Lung (tissue), 12 donors: Measurements from ENCODE around the gene MLKL. TPM values are rescaled to one million over a fixed set of nuclear protein-coding genes. Genes with fewer than 3 reads are reported as not detected.

Source experiments
- ATAC-seq: fragments of 200-7000 bp; cut with Tn5 transposase; one replicate; pipeline ENCODE4 v1.9.1; 2020; ENCODE audit warnings: moderate number of reproducible peaks; ENCODE audit not compliant: insufficient read depth, low FRiP score
- DNase-seq, 3 donors: peaks; one replicate each; pipeline ENCODE4 v3.0.0-alpha.2; 2013 to 2017
- H3K27ac ChIP-seq, 2 donors: one replicate each; pipeline ENCODE4 v1.5.1; 2013; ENCODE audit warnings: mild to moderate bottlenecking in 2 of 2, moderate library complexity in 2 of 2, control low read depth in 1 of 2, inconsistent platforms in 1 of 2, low read depth in 1 of 2, low read length in 1 of 2
- H3K27me3 ChIP-seq, 3 donors: one replicate each; pipeline ENCODE4 v1.5.1; 2013; ENCODE audit warnings: low read length in 2 of 3; ENCODE audit not compliant: control insufficient read depth in 3 of 3, insufficient read depth in 3 of 3
- H3K36me3 ChIP-seq, 4 donors: one replicate each; pipeline ENCODE4 v1.5.1; 2013; ENCODE audit warnings: low read length in 4 of 4, mild to moderate bottlenecking in 1 of 4, moderate library complexity in 1 of 4; ENCODE audit not compliant: control insufficient read depth in 4 of 4, insufficient read depth in 4 of 4
- H3K4me1 ChIP-seq, 5 donors: one replicate each; pipeline ENCODE4 v1.5.1; 2013; ENCODE audit warnings: low read length in 5 of 5, mild to moderate bottlenecking in 2 of 5, moderate library complexity in 1 of 5; ENCODE audit not compliant: control insufficient read depth in 5 of 5, insufficient read depth in 5 of 5
- H3K4me3 ChIP-seq: one replicate; pipeline ENCODE4 v1.5.1; 2013; ENCODE audit warnings: mild to moderate bottlenecking, control low read depth, moderate library complexity
- H3K9ac ChIP-seq, 2 donors: one replicate each; pipeline ENCODE4 v1.5.1; 2013; ENCODE audit warnings: low read length in 2 of 2, control low read depth in 1 of 2; ENCODE audit not compliant: insufficient read depth in 1 of 2
- H3K9me3 ChIP-seq, 4 donors: one replicate each; pipeline ENCODE4 v1.5.1; 2013; ENCODE audit warnings: low read length in 3 of 4, mild to moderate bottlenecking in 1 of 4, moderate library complexity in 1 of 4; ENCODE audit not compliant: control insufficient read depth in 4 of 4, insufficient read depth in 3 of 4
- WGBS, 2 donors: extraction: QIAGEN DNeasy Blood & Tissue Kit; methylation state at CpG; one replicate each; pipeline ENCODE4 v1.1.7; 2013; 5-methylcytosine and 5-hydroxymethylcytosine counted together
- polyA plus RNA-seq, 2 donors: library from polyadenylated mRNA; stranded (reverse); fragments of 200-250 nt; gene quantifications; one replicate each; pipeline ENCODE4 v1.2.1, GENCODE V29; 2013
- total RNA-seq, 2 donors: library from RNA; depleted of rRNA in 1 of 2; stranded (reverse); fragments of >200 nt in 1 of 2; gene quantifications; one replicate each; pipeline ENCODE4 v1.2.1, GENCODE V29; 2014 to 2021
- TF ChIP-seq, protein P1 (sequence below): IDR thresholded peaks from 2 replicates; pipeline ENCODE4 v1.5.1; 2012; ENCODE audit warnings: mild to moderate bottlenecking; ENCODE audit errors: control extremely low read depth, extremely low read depth
- donor health status: control.
- donor health status: control.
- donor health status: Bipolar disorder and iron deficiency.
- donor health status: healthy.
- donor health status: DM: yes; HTN: yes; CAD: no.

The MLKL gene
- total and polyA plus RNA-seq, 4 donors, result 13.1 to 32.1 (median 22.5) TPM

DNA sequence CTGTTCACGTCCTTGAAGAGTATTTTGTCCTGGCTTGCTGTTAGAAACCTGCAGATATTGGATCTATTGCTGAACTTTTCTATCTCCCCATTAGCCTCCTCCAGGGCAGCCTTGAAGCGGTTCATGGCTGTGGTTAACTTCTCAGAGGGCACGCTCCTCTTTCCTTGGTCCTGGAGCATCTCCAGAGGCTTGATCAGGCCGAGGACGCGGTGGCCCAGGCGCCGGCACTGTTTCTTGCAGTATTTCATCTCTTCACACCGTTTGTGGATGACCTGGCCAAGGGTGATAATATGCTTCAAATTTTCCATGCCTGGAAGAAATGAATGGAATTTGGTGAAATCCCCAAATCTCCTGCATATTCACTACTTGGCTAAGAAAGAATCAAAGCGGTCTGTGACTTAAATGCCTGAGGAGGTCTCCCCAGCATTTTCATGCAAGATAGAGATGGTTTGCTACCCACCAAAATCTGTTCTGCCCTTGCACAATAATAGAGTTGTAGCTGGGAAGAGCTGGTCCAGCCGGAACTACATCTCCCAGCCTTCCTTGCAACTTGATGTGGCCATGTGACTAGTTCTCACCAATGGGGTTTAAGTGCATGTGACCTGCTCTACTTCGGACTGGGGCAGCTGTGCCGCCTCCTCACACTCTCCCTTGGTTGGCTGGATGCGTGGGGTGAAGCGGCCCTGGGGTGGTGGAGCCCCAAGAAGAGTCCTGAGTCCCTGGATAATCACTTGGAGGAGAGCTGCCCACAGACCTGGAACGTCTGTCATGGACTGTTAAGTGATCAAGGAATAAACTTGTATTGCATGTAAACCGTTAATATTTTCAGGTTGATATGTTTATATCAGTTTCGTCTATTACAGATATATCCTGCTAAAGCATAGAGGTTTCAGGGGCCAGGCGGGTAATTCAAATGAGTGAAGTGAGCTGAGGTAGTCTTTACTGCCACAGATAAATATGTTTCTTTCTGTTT is 4.9 kb downstream of the MLKL start:
- TF ChIP-seq, protein P1, sequence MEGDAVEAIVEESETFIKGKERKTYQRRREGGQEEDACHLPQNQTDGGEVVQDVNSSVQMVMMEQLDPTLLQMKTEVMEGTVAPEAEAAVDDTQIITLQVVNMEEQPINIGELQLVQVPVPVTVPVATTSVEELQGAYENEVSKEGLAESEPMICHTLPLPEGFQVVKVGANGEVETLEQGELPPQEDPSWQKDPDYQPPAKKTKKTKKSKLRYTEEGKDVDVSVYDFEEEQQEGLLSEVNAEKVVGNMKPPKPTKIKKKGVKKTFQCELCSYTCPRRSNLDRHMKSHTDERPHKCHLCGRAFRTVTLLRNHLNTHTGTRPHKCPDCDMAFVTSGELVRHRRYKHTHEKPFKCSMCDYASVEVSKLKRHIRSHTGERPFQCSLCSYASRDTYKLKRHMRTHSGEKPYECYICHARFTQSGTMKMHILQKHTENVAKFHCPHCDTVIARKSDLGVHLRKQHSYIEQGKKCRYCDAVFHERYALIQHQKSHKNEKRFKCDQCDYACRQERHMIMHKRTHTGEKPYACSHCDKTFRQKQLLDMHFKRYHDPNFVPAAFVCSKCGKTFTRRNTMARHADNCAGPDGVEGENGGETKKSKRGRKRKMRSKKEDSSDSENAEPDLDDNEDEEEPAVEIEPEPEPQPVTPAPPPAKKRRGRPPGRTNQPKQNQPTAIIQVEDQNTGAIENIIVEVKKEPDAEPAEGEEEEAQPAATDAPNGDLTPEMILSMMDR, result no peak
- peaks cover 0 to 2% (median 0%) of the 10 kb centered on the region in 3 donors for H3K27me3 ChIP-seq
- H3K4me1 ChIP-seq, result peaks cover 0 to 11% (median 0%) of the 10 kb centered on the region in 5 donors
- H3K9ac ChIP-seq, result peak overlapping the region in 1 of 2 donors; percentile 54
- ATAC-seq (peak; percentile 71), DNase-seq (peak; percentile 77 to 91 (median 85))
- no peak overlapping the region for H3K4me3 ChIP-seq
- peaks cover 0 to 14% (median 6%) of the 10 kb centered on the region in 4 donors for H3K36me3 ChIP-seq
- 56 to 58% methylated on average over 19 of the region's 19 CpGs for WGBS, 2 donors
- no peaks in the 10 kb centered on the region for H3K9me3 ChIP-seq
- no peak overlapping the region for H3K27ac ChIP-seq

DNA sequence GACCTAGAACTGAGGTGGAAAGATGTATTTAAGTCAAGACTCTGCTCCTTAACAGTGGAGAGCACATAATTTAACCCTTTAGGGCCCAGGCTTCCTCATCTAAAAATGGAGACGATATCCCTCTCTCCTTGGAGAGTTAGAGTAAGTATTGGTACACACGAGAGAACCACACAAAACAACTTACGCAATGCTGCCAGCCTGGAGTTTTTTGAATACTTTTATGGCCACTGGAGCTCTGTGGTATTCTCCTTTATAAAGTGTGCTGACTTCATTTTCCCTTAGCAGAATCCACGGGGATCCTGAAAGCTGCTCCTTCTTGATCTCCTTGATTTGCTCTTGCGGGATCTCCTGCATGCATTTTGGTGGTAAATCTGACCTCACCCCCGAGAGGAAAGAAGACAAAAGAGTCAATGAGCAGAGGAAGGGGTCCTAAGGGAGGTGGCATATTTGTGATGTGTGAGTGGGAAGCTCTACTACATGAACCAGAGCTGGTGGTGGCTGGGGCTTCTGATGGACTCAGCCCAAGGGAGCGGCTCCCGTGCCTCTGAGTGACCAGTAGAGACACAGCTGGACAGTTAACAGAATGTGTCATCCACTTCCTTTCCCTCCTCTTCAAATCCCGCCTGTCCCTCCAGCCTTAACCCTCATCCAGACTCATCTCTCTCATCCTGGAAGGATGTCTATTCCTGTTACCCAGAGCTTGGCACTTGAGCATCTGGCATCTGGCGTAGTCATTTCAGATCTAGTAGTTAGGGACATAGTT is 9.4 kb downstream of the MLKL start:
- H3K9ac ChIP-seq, result no peak overlapping the region
- peaks cover 0 to 4% (median 0%) of the 10 kb centered on the region in 5 donors for H3K4me1 ChIP-seq
- no peak overlapping the region for H3K27ac ChIP-seq
- no peak for DNase-seq
- no peak for ATAC-seq
- no peaks in the 10 kb centered on the region for H3K27me3 ChIP-seq
- TF ChIP-seq, protein P1, result no peak
- H3K9me3 ChIP-seq, result no peaks in the 10 kb centered on the region
- peaks cover 0 to 21% (median 6%) of the 10 kb centered on the region in 4 donors for H3K36me3 ChIP-seq
- no peak overlapping the region for H3K4me3 ChIP-seq
- WGBS, 2 donors, result 80% methylated on average over 10 of the region's 10 CpGs

DNA sequence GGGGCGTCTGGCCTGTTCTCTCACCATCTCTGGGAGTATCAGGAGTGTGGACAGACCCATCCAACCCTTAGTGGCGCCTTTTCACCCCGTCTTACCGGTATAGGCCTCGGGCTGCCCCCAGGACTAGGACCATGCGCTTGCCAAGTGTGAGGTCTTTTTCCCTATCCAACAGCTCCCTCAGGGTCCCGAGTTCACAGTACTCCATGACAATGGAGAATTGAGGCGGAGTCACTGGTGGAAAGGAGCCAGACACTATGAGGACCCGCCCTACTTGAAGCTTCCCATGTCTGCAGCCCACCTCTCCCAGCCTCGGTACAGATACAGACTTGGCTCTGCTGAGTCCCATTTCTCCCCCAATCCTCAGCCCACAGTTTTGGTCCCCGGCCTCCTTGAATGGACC is 18.1 kb downstream of the MLKL start:
- H3K36me3 ChIP-seq, result peaks cover 0 to 31% (median 1%) of the 10 kb centered on the region in 4 donors
- no peak for DNase-seq
- H3K4me3 ChIP-seq, result no peak overlapping the region
- 83 to 85% methylated on average over 11 of the region's 11 CpGs for WGBS, 2 donors
- TF ChIP-seq, protein P1, result no peak
- no peaks in the 10 kb centered on the region for H3K27me3 ChIP-seq
- ATAC-seq, result no peak
- H3K9ac ChIP-seq, result no peak overlapping the region
- no peak overlapping the region for H3K27ac ChIP-seq
- no peaks in the 10 kb centered on the region for H3K9me3 ChIP-seq
- H3K4me1 ChIP-seq, result no peaks in the 10 kb centered on the region
